Measurements from ENCODE around the gene NPR2. TPM values are rescaled to one million over a fixed set of nuclear protein-coding genes. Genes with fewer than 3 reads are reported as not detected.
A peak's percentile ranks its signal among the peaks of the same experiment; 100 is the strongest.

NPR2 gene
- total RNA-seq, 1 experiment from 2014 or later, result 18.8 TPM

GRCh38 chr9:35783418-35783817, 8.0 kb upstream of the NPR2 start:
- Histone ChIP-seq H4K20me1 (ENCODE audit: insufficient read depth) (no peaks in the 10 kb centered on the region), H2AFZ (ENCODE audit: low read depth, low read length, poor library complexity, severe bottlenecking) (no peak overlapping the region), H3K27me3 (ENCODE audit: insufficient read depth, low read length) (no peaks in the 10 kb centered on the region), H3K4me2 (ENCODE audit: low read length) (no peak overlapping the region), H3K79me2 (ENCODE audit: insufficient read depth, low read length) (no peaks in the 10 kb centered on the region), H3K9ac (ENCODE audit: low read length) (no peak overlapping the region), H3K4me1 (ENCODE audit: control insufficient read depth in 1 of 2, insufficient read depth in 2 of 2, low read length in 2 of 2) (no peaks in the 10 kb centered on the region), H3K4me3 (replicated peaks in 1 of 2; ENCODE audit: low read depth in 1 of 2, low read length in 2 of 2) (no peak overlapping the region), H3K9me3 (ENCODE audit: control insufficient read depth in 1 of 2, insufficient read depth in 1 of 2, low read depth in 1 of 2, low read length in 2 of 2) (no peaks in the 10 kb centered on the region), H3K9me2 (ENCODE audit: insufficient read depth) (no peaks in the 10 kb centered on the region), H3K27ac (ENCODE audit: low read depth, low read length) (no peak overlapping the region), H3K36me3 (ENCODE audit: control insufficient read depth in 1 of 2, insufficient read depth in 2 of 2, low read length in 2 of 2) (no peaks in the 10 kb centered on the region)
- TF ChIP-seq EZH2phosphoT487 (IDR thresholded peaks at IDR 0.05; ENCODE audit: borderline replicate concordance) (no peak), SIN3A (IDR thresholded peaks at IDR 0.05; ENCODE audit: low read depth) (no peak), ZNF274 (IDR thresholded peaks at IDR 0.05; ENCODE audit: low read depth, low read length) (no peak), EGR1 (IDR thresholded peaks at IDR 0.05; ENCODE audit: low read depth) (0 out of 2 replicates have a peak, but pooled peaks have one; percentile 13), EZH2 (IDR thresholded peaks at IDR 0.05) (no peak), CTCF (IDR thresholded peaks at IDR 0.05 in 2 of 3, conservative IDR thresholded peaks at IDR 0.05 in 1 of 3; ENCODE audit: borderline replicate concordance in 1 of 3, insufficient read depth in 1 of 3, low read depth in 2 of 3, low read length in 2 of 3) (no peak), POLR2A (IDR thresholded peaks at IDR 0.05; ENCODE audit: borderline replicate concordance, extremely low read depth, insufficient read depth, insufficient read length) (no peak), ATF3 (IDR thresholded peaks at IDR 0.05) (no peak), ZBTB33 (IDR thresholded peaks at IDR 0.05; ENCODE audit: extremely low read depth, insufficient replicate concordance, low read length) (no peak)
- DNase-seq (ENCODE audit: low read depth, low spot score) (no peak), ATAC-seq (no peak)
- RAD21 ChIA-PET (ENCODE audit: low non-redundant PET in 1 of 2, low total read pairs in 2 of 2, uncharacterized antibody in 2 of 2, unreplicated experiment in 2 of 2), result no interaction called here
- CTCF ChIA-PET, result no interaction called here
- POLR2A ChIA-PET, result no interaction called here
- BruUV-seq (replicated peaks), result no TSS peak
- intact Hi-C loops (cut with micrococcal nuclease), result no loop called here
